Body of pancreas (tissue), 4 donors: Measurements from ENCODE around the gene ZNF862.

Source experiments
- CTCF ChIP-seq, 7 experiments: fragments of 450-650 bp in 4 of 7; fragments of 200-600 bp in 3 of 7; sonication (generic) in 3 of 7; IDR thresholded peaks; one replicate each; pipeline ENCODE4 v1.5.1; 2016 to 2019; ENCODE audit warnings: antibody characterized with exemption in 7 of 7
- POLR2A ChIP-seq, 3 donors: fragments of 450-650 bp; IDR thresholded peaks; one replicate each; pipeline ENCODE4 v1.6.1; 2016; ENCODE audit warnings: antibody characterized with exemption in 3 of 3, mild to moderate bottlenecking in 2 of 3

GRCh38 chr7:149815661-149816266 is 22.4 kb upstream of the ZNF862 start:
- TF ChIP-seq CTCF (IDR thresholded peaks at IDR 0.05) (no peak), POLR2A (IDR thresholded peaks at IDR 0.05) (no peak)
